Naive thymus-derived CD8-positive, alpha-beta T cell (primary cell): ENCODE data around the gene GFER. TPM values are rescaled to one million over a fixed set of nuclear protein-coding genes. Genes with fewer than 3 reads are reported as not detected.

Source experiments
- ATAC-seq, 2 donors: fragments of 150-1000 bp; cut with Tn5 transposase in 1 of 2; sonication (Bioruptor Pico), chemical (Tn5 transposase) in 1 of 2; 1 replicate in 1 of 2; 2 replicates in 1 of 2; pipeline ENCODE4 v1.10.0; 2021; ENCODE audit warnings: mild to moderate bottlenecking in 2 of 2, moderate library complexity in 2 of 2
- POLR2A ChIA-PET: fragments of 350-600 bp; sonication (Branson Sonifier 250); formaldehyde crosslinking; loops from one replicate; lab custom pipeline; 2021; ENCODE audit warnings: antibody characterized with exemption; lab: Charles Lee
- DNase-seq, 10 donors: peaks; one replicate each; pipeline versions ENCODE4 v3.0.0 to v3.0.0-alpha.2; 2020 to 2022
- H3K27ac Mint-ChIP-seq, 10 donors: one replicate each; pipeline ENCODE4 v1.8.0; 2020 to 2022; ENCODE audit warnings: mild to moderate bottlenecking in 10 of 10, mixed read lengths in 10 of 10, moderate library complexity in 4 of 10, inconsistent platforms in 1 of 10
- H3K27me3 Mint-ChIP-seq, 5 donors: one replicate each; pipeline ENCODE4 v1.8.0; 2021 to 2022; ENCODE audit warnings: mixed read lengths in 5 of 5
- H3K36me3 Mint-ChIP-seq, 3 donors: one replicate each; pipeline ENCODE4 v1.8.0; 2020 to 2022; ENCODE audit warnings: mixed read lengths in 3 of 3, mild to moderate bottlenecking in 2 of 3, inconsistent platforms in 1 of 3
- H3K4me1 Mint-ChIP-seq, 4 donors: one replicate each; pipeline ENCODE4 v1.8.0; 2021 to 2022; ENCODE audit warnings: mixed read lengths in 4 of 4
- H3K4me3 Mint-ChIP-seq, 10 donors: one replicate each; pipeline ENCODE4 v1.8.0; 2020 to 2022; ENCODE audit warnings: mild to moderate bottlenecking in 10 of 10, mixed read lengths in 10 of 10, moderate library complexity in 6 of 10, inconsistent platforms in 1 of 10
- H3K9me3 Mint-ChIP-seq, 9 donors: one replicate each; pipeline ENCODE4 v1.8.0; 2020 to 2022; ENCODE audit warnings: mixed read lengths in 9 of 9, mild to moderate bottlenecking in 3 of 9, inconsistent platforms in 1 of 9, moderate library complexity in 1 of 9
- polyA plus RNA-seq, 3 donors: library from polyadenylated mRNA; unstranded; fragments of 300-500 nt; fragmentation: Illumina TruSeq; gene quantifications; one replicate each; pipeline ENCODE4 v1.2.3, GENCODE V29; 2021
- total RNA-seq, 8 experiments: library from RNA in 2 of 8; stranded (reverse) in 2 of 8; gene quantifications; one replicate each; pipeline ENCODE4 v1.2.3 and lab custom pipeline; 2021 to 2026

The GFER gene
- total and polyA plus RNA-seq, 5 experiments from 2014 or later: 15.9 to 30.0 (median 22.3) TPM

DNA sequence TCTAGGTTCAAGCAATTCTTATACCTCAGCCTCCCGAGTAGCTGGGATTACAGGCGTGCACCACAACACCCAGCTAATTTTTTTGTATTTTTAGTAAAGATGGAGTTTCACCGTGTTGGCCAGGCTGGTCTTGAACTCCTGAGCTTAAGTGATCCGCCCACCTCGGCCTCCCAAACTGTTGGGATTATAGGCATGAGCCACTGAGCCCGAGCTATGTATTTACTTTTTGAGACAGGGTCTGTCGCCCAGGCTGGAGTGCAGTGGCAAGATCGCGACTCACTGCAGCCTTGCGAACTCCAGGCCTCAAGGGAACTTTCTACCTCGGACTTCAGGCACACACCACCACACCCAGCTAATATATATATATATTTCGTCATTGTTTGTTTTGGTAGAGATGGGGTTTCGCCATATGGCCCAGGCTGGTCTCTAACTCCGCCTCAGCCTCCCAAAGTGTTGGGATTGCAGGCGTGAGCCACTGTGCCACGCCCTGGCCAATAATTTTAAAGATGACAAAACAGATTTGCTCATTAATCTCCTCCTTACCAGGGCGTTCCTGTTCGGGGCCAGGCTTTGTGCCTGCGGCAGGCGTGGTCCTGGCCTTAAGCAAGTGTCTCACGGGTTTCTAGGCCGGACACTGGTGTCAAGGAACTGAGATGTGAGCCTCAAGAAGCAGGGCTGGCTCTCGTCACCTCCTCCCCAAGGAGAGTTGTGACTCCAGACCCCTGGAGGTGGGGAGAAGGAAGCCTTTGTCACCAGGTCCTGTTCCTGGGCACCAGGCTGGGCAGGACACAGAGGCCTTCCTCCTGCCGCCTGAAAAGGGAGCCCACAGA lies 31.3 kb downstream of the GFER start:
- no peak for ATAC-seq
- H3K4me1 Mint-ChIP-seq: peaks cover under 1 to 6% (median 3%) of the 10 kb centered on the region in 4 donors
- no peak for DNase-seq
- POLR2A ChIA-PET: interaction anchor here (1.1 kb wide), 1 partner anchor 51 kb away, joined by 4 read pairs; the partner anchor contains the start of gene RPS2
- H3K9me3 Mint-ChIP-seq: peaks cover 0 to 2% (median 0%) of the 10 kb centered on the region in 9 donors
- H3K4me3 Mint-ChIP-seq: no peak overlapping the region
- peak overlapping the region in 1 of 10 donors; percentile 37 for H3K27ac Mint-ChIP-seq
- no peaks in the 10 kb centered on the region for H3K36me3 Mint-ChIP-seq
- H3K27me3 Mint-ChIP-seq: peaks cover 0 to 14% (median 3%) of the 10 kb centered on the region in 5 donors

DNA sequence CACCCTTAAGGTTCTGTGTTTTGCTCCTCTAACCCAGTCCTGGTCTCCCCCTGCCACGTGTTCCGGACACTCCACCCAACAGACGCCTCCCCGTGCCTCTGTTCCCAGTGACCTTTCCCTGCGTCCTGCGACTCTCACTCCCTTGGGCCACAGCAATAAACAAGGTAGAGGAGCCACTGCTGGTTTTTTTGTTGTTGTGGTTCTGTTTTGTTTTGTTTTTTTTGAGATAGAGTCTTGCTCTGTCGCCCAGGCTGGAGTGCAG lies 31.9 kb downstream of the GFER start:
- no peak for ATAC-seq
- Mint-ChIP-seq H3K27ac (no peak overlapping the region), H3K4me3 (no peak overlapping the region), H3K36me3 (no peaks in the 10 kb centered on the region), H3K9me3 (peaks cover 0 to 2% (median 0%) of the 10 kb centered on the region in 9 donors), H3K4me1 (peaks cover 2 to 11% (median 3%) of the 10 kb centered on the region in 4 donors), H3K27me3 (peaks cover 0 to 20% (median 4%) of the 10 kb centered on the region in 5 donors)
- DNase-seq: no peak
- POLR2A ChIA-PET: interaction anchor here (1.0 to 1.1 kb wide), 3 partner anchors 12 to 139 kb away, joined by 3 to 4 read pairs (median 3); partner anchors contain the start of gene RPS2

GRCh38 chr16:2016407-2016922 lies 32.5 kb downstream of the GFER start:
- ATAC-seq (peak in 1 of 2 donors; percentile 30), DNase-seq (no peak)
- peaks cover 0 to 2% (median 0%) of the 10 kb centered on the region in 9 donors for H3K9me3 Mint-ChIP-seq
- peak overlapping the region in 1 of 10 donors; percentile 6 for H3K4me3 Mint-ChIP-seq
- POLR2A ChIA-PET: interaction anchor here (0.6 to 1.1 kb wide), 4 partner anchors 11 to 202 kb away, joined by 3 to 4 read pairs (median 4); partner anchors contain the start of gene RPS2
- H3K27ac Mint-ChIP-seq: no peak overlapping the region
- H3K4me1 Mint-ChIP-seq: peaks cover 2 to 11% (median 3%) of the 10 kb centered on the region in 4 donors
- no peaks in the 10 kb centered on the region for H3K36me3 Mint-ChIP-seq
- peaks cover 0 to 25% (median 8%) of the 10 kb centered on the region in 5 donors for H3K27me3 Mint-ChIP-seq

GRCh38 chr16:2019518-2019920 lies 35.5 kb downstream of the GFER start, which contains the start of gene NPW:
NPW (plus strand) TSS chr16:2019785.
- H3K4me1 Mint-ChIP-seq: peaks cover 8 to 26% (median 17%) of the 10 kb centered on the region in 4 donors
- peak within 1 kb of the TSS in 2 of 10 donors; percentile 24 to 87 for H3K27ac Mint-ChIP-seq
- H3K27me3 Mint-ChIP-seq: peaks cover 7 to 37% (median 13%) of the 10 kb centered on the region in 5 donors
- ATAC-seq (peak in 1 of 2 donors; percentile 22), DNase-seq (no peak)
- POLR2A ChIA-PET: interaction anchor here (2.4 kb wide), 1 partner anchor 135 kb away, joined by 14 read pairs; the partner anchor contains the start of gene TRAF7
- peaks cover 0 to 2% (median 0%) of the 10 kb centered on the region in 9 donors for H3K9me3 Mint-ChIP-seq
- H3K4me3 Mint-ChIP-seq: peak within 1 kb of the TSS in 5 of 10 donors; percentile 29 to 54 (median 48)
- no peaks in the 10 kb centered on the region for H3K36me3 Mint-ChIP-seq

DNA sequence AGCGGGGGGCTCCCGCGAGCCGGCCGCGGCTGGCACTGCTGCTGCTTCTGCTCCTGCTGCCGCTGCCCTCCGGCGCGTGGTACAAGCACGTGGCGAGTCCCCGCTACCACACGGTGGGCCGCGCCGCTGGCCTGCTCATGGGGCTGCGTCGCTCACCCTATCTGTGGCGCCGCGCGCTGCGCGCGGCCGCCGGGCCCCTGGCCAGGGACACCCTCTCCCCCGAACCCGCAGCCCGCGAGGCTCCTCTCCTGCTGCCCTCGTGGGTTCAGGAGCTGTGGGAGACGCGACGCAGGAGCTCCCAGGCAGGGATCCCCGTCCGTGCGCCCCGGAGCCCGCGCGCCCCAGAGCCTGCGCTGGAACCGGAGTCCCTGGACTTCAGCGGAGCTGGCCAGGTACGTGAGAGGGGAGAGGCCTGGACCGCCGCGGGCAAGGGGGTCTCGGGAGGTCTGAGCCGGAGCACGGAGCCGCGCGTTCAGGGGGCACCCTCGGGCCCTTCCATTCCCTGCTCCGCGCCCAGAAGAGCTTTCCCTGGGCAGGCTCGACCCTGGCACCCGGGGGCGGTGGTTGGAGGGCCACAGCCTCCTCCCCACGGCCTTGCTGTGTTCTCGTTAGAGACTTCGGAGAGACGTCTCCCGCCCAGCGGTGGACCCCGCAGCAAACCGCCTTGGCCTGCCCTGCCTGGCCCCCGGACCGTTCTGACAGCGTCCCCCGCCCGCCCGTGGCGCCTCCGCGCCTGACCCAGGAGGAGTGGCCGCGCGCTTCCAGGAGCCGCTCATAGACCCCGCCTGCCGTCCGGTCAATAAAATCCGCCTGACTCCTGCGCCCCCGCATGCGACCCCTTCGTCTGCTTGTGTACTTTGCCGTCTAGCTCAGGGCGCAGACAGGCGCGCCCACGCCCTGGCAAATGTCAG lies 36.2 kb downstream of the GFER start:
- H3K27ac Mint-ChIP-seq: no peak overlapping the region
- H3K9me3 Mint-ChIP-seq: peaks cover 0 to 2% (median 0%) of the 10 kb centered on the region in 9 donors
- ATAC-seq (no peak), DNase-seq (no peak)
- peak overlapping the region in 5 of 10 donors; percentile 22 to 54 (median 48) for H3K4me3 Mint-ChIP-seq
- POLR2A ChIA-PET: interaction anchor here (0.9 to 2.4 kb wide), 3 partner anchors 120 to 194 kb away, joined by 3 to 14 read pairs (median 3); partner anchors contain the start of genes PGP and TRAF7
- H3K36me3 Mint-ChIP-seq: no peaks in the 10 kb centered on the region
- peaks cover 7 to 37% (median 13%) of the 10 kb centered on the region in 5 donors for H3K27me3 Mint-ChIP-seq
- H3K4me1 Mint-ChIP-seq: peaks cover 10 to 28% (median 18%) of the 10 kb centered on the region in 4 donors

- Mint-ChIP-seq H3K36me3 (no peaks in the 10 kb centered on the region), H3K27ac (peak overlapping the region in 7 of 10 donors; percentile 24 to 88 (median 70)), H3K4me1 (peaks cover 10 to 36% (median 23%) of the 10 kb centered on the region in 4 donors), H3K4me3 (peak overlapping the region; percentile 42 to 84 (median 72)), H3K27me3 (peaks cover 7 to 37% (median 13%) of the 10 kb centered on the region in 5 donors), H3K9me3 (peaks cover 0 to 2% (median 0%) of the 10 kb centered on the region in 9 donors)
- ATAC-seq: peak; percentile 20 to 32
- no peak for DNase-seq
- POLR2A ChIA-PET: interaction anchor here (0.6 to 5.4 kb wide), 6 partner anchors 56 to 435 kb away, joined by 3 to 24 read pairs (median 8); partner anchors contain the start of genes PKD1, RNF151 and TRAF7
Observed at GRCh38 chr16:2022723-2023091, 38.7 kb downstream of the GFER start.

- Mint-ChIP-seq H3K4me1 (peaks cover 10 to 36% (median 23%) of the 10 kb centered on the region in 4 donors), H3K9me3 (peaks cover 0 to 2% (median 0%) of the 10 kb centered on the region in 9 donors), H3K36me3 (no peaks in the 10 kb centered on the region), H3K27me3 (peaks cover 7 to 34% (median 13%) of the 10 kb centered on the region in 5 donors), H3K27ac (peak overlapping the region; percentile 58 to 94 (median 87)), H3K4me3 (peak overlapping the region; percentile 60 to 84 (median 73))
- POLR2A ChIA-PET: interaction anchor here (0.5 to 5.4 kb wide), 11 partner anchors 12 to 209 kb away, joined by 3 to 24 read pairs (median 3); partner anchors contain the start of genes PKD1, RNF151, TBL3 and TRAF7
- DNase-seq (peak; percentile 88 to 99 (median 94)), ATAC-seq (peak; percentile 74 to 82)
Observed at GRCh38 chr16:2023092-2024031, 39.4 kb downstream of the GFER start.

- peaks cover 7 to 30% (median 11%) of the 10 kb centered on the region in 5 donors for H3K27me3 Mint-ChIP-seq
- POLR2A ChIA-PET: interaction anchor here (0.5 to 5.4 kb wide), 8 partner anchors 11 to 209 kb away, joined by 3 to 24 read pairs (median 3); partner anchors contain the start of genes TBL3 and TRAF7
Observed at GRCh38 chr16:2024032-2024420, 40.0 kb downstream of the GFER start.

GRCh38 chr16:2025251-2025650 lies 41.3 kb downstream of the GFER start:
- Mint-ChIP-seq H3K27ac (no peak overlapping the region), H3K27me3 (peaks cover 7 to 30% (median 11%) of the 10 kb centered on the region in 5 donors), H3K4me1 (peaks cover 10 to 32% (median 22%) of the 10 kb centered on the region in 4 donors), H3K4me3 (peak overlapping the region in 5 of 10 donors; percentile 26 to 69 (median 45)), H3K9me3 (no peaks in the 10 kb centered on the region), H3K36me3 (no peaks in the 10 kb centered on the region)
- POLR2A ChIA-PET: interaction anchor here (0.5 to 5.4 kb wide), 5 partner anchors 13 to 239 kb away, joined by 3 to 24 read pairs (median 3); partner anchors contain the start of genes TBL3 and TRAF7
- DNase-seq: no peak
- no peak for ATAC-seq

More at GRCh38 chr16:2024032-2024420, 40.0 kb downstream of the GFER start:
- Mint-ChIP-seq H3K4me1 (peaks cover 10 to 36% (median 22%) of the 10 kb centered on the region in 4 donors), H3K36me3 (no peaks in the 10 kb centered on the region), H3K9me3 (no peaks in the 10 kb centered on the region), H3K4me3 (peak overlapping the region in 7 of 10 donors; percentile 26 to 74 (median 49)), H3K27ac (peak overlapping the region in 7 of 10 donors; percentile 51 to 96 (median 84))
- ATAC-seq: no peak
- DNase-seq: no peak

- POLR2A ChIA-PET: interaction anchor here (0.5 to 5.4 kb wide), 4 partner anchors 14 to 238 kb away, joined by 3 to 24 read pairs (median 12); partner anchors contain the start of gene TRAF7
- Mint-ChIP-seq H3K27ac (peak overlapping the region in 1 of 10 donors; percentile 43), H3K9me3 (no peaks in the 10 kb centered on the region), H3K4me3 (peak overlapping the region; percentile 12 to 69 (median 53)), H3K27me3 (peaks cover 6 to 25% (median 8%) of the 10 kb centered on the region in 5 donors), H3K4me1 (peaks cover 8 to 25% (median 20%) of the 10 kb centered on the region in 4 donors), H3K36me3 (no peaks in the 10 kb centered on the region)
- ATAC-seq (no peak), DNase-seq (no peak)
Observed at GRCh38 chr16:2025878-2026460, 42.0 kb downstream of the GFER start.
